HuH-7 (cell line): ENCODE measurements around the gene ACCSL.

Experiments
- DNase-seq: peaks from one replicate; pipeline ENCODE4 v3.0.0; 2011; ENCODE audit warnings: low spot score

Gene ACCSL

GRCh38 chr11:44096360-44097185 lies 48.8 kb downstream of the ACCSL start:
- peak; percentile 26 for DNase-seq

- DNase-seq = no peak
Observed at GRCh38 chr11:44097821-44098220, 50.0 kb downstream of the ACCSL start.

GRCh38 chr11:44101098-44101497 lies 53.3 kb downstream of the ACCSL start:
- DNase-seq = no peak

DNA sequence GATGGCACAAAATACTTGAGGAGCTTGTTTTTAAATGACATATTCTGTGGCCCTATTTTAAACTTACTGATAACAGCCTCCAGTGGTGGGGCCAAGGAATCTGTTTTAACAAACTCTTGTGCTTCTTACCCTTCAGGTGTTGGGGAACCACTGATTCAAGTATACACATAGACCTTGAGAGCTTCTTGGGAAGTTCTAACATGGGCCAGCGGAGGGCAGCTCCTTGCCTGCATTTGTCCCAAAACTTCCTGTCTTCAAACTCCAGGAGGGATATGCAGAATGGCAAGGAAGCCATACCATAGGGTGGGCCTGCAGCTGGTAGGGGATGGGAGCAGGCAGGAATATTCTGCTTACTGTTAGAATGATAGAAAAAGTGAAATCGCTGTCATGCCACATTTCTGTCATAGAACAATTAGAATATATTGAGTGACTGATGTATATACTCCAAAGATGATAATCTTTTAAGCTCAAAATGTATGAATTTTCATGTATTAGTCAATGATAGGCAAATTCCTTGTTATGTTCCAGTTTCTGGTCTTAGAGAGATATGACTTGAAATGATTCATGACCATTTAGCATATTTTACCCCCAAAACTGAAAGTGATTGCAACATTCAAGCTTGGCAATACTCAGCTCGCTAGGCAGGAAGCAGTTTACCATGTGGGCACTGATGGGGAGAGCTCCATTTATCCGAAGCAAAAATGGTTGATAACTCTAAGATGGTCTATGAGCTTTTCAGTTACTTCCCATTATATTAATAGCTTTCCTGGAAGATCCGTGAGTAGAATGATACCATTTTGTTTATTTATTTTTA lies 56.9 kb downstream of the ACCSL start:
- no peak for DNase-seq

DNA sequence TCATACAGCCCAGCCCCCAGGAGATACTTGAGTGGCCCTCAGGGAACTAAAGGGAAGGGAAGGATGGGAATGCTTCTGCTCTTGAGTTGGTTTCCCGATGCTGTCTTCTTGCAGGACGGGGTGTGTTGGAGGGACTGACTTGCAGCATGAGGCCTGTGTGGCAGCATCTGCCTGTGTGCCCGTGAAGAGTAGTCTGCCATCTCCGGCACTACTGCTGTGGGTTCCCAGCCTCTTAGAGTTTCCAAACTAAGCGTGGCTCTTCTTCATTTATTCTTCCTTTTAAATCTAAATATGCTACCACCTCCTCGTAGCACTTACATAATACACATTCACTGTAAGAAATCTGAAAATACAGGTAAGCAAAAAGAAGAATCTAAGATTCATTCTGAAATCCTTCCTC lies 60.5 kb downstream of the ACCSL start:
- no peak for DNase-seq
